ENCODE measurements around the gene SERPINA4. TPM values are rescaled to one million over a fixed set of nuclear protein-coding genes. Genes with fewer than 3 reads are reported as not detected.
"Not testable (repeated sequence)": the region's sequence is repeated elsewhere in the genome, so short reads cannot be mapped to it uniquely, and the experiment has no call there.

Gene SERPINA4
- total RNA-seq, 1 donor from 2014 or later = not detected

DNA sequence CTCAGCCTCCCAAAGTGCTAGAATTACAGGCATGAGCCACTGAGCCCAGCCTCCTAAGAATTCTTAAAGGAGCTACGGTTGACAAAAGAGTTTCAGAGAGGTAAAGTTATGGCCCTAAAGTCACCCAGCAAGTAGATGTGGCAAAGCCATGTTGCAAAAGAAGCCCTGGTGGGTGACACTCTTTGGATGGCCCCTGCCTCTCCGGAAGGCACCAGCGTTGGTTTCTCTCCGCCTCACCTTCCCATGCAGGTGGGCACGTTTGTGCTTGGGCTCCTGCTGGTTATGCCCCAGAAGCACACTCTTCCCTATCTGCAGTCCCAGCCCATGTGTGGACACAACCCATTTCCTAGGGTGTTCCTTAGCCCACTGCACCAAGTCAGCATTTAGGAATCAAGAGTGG, 41.5 kb downstream of the SERPINA4 start:
- TF ChIP-seq, protein P1, sequence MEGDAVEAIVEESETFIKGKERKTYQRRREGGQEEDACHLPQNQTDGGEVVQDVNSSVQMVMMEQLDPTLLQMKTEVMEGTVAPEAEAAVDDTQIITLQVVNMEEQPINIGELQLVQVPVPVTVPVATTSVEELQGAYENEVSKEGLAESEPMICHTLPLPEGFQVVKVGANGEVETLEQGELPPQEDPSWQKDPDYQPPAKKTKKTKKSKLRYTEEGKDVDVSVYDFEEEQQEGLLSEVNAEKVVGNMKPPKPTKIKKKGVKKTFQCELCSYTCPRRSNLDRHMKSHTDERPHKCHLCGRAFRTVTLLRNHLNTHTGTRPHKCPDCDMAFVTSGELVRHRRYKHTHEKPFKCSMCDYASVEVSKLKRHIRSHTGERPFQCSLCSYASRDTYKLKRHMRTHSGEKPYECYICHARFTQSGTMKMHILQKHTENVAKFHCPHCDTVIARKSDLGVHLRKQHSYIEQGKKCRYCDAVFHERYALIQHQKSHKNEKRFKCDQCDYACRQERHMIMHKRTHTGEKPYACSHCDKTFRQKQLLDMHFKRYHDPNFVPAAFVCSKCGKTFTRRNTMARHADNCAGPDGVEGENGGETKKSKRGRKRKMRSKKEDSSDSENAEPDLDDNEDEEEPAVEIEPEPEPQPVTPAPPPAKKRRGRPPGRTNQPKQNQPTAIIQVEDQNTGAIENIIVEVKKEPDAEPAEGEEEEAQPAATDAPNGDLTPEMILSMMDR (IDR thresholded peaks at IDR 0.05; ENCODE audit: borderline replicate concordance) = no peak
- H3K4me3 ChIP-seq = no peak overlapping the region
- no peaks in the 10 kb centered on the region for H3K36me3 ChIP-seq
- peaks cover 59% of the 10 kb centered on the region for H3K4me1 ChIP-seq
- H3K9me3 ChIP-seq (replicated peaks) = no peaks in the 10 kb centered on the region
- intact Hi-C loops (cut with micrococcal nuclease) = no loop called here
- H3K27ac ChIP-seq (replicated peaks) = peak overlapping the region; percentile 78
- no peaks in the 10 kb centered on the region for H3K27me3 ChIP-seq (ENCODE audit: low read depth)
- DNase-seq = no peak

DNA sequence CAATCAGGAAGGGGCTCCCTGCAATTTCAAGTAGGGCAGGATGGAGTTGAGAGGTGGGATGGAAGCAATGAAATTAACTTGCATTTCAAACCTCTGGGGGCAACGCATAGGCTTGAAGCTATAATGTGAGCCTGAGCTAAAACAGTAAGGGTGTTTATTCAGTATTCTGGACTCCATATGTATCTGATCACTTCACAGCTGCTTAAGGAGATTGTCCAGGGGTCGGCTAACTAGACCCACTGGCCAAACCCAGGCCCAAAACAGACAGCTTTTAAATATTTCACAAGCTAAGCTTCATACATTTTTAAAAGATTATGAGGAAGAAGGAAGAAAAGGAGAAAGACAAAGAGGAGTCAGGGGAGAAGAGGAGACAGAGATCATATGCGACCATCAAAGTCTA, 44.1 kb downstream of the SERPINA4 start:
- Histone ChIP-seq H3K9me3 (replicated peaks) (no peaks in the 10 kb centered on the region), H3K36me3 (no peaks in the 10 kb centered on the region), H3K4me3 (no peak overlapping the region), H3K27ac (replicated peaks) (peak overlapping the region; percentile 56), H3K27me3 (ENCODE audit: low read depth) (no peaks in the 10 kb centered on the region), H3K4me1 (peaks cover 33% of the 10 kb centered on the region)
- DNase-seq = no peak
- intact Hi-C loops (cut with micrococcal nuclease) = no loop called here
- TF ChIP-seq, protein P1 (IDR thresholded peaks at IDR 0.05; ENCODE audit: borderline replicate concordance) = no peak

DNA sequence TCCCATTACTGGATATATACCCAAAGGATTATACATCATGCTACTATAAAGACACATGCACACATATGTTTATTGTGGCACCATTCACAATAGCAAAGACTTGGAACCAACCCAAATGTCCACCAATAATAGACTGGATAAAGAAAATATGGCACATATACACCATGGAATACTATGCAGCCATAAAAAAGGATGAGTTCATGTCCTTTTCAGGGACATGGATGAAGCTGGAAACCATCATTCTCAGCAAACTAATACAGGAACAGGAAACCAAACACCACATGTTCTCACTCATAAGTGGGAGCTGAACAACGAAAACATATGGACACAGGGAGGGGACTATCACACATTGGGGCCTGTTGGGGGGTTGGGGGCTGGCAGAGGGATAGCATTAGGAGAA, 47.7 kb downstream of the SERPINA4 start:
- H3K27ac ChIP-seq (replicated peaks); H3K4me3 ChIP-seq; H3K27me3 ChIP-seq (ENCODE audit: low read depth); DNase-seq; H3K36me3 ChIP-seq; intact Hi-C loops (cut with micrococcal nuclease); H3K9me3 ChIP-seq (replicated peaks): not testable (repeated sequence)
- H3K4me1 ChIP-seq = peaks cover 14% of the 10 kb centered on the region

DNA sequence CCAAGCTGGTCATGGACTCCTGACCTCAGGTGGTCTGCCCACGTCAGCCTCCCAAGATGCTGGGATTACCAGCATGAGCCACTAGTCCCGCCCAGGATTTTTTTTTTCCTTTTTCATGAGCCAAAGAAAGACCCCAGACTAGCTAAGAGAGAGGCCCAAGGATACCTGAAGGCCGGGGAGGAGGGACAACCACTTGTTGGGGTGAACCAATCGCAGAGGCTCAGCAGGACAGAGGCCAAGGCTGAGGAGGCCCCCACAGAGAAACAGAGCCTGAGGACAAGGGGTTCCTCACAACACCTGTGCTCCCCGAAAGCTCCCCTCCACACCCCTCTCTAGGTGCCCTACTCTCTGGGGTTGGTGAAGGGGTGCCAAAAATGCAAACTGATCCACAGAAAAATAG, 49.9 kb downstream of the SERPINA4 start:
- Histone ChIP-seq H3K27me3 (ENCODE audit: low read depth) (peaks cover 4% of the 10 kb centered on the region), H3K4me3 (no peak overlapping the region), H3K9me3 (replicated peaks) (no peaks in the 10 kb centered on the region), H3K4me1 (peaks cover 10% of the 10 kb centered on the region), H3K27ac (replicated peaks) (peak overlapping the region; percentile 75), H3K36me3 (no peaks in the 10 kb centered on the region)
- TF ChIP-seq, protein P1 (IDR thresholded peaks at IDR 0.05; ENCODE audit: borderline replicate concordance) = no peak
- DNase-seq = no peak
- intact Hi-C loops (cut with micrococcal nuclease) = no loop called here

DNA sequence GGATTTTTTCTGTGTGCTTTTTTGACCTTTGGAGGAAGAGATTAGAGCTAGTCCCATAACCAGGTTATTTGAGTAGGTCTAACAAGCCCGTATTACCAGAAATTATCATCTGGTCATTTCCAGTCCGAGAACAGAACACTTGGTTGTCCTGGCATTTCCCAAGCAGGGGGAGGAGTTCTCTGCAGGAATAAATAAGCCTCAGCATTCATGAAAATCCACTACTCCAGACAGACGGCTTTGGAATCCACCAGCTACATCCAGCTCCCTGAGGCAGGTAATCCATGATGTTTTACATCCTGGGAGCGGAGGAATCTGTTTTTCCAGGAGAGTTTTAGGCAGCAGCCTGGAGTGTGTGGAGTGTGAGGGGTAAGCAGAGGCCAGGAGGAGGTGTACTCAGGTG, 50.9 kb downstream of the SERPINA4 start, which contains the start of gene SERPINA3:
Gene SERPINA3 (plus strand): TSS at position 218 of the 400 bp plus-strand sequence. CDS start 2,051 bp downstream, outside the sequence.
- Histone ChIP-seq H3K4me3 (peak within 1 kb of the TSS; percentile 50), H3K27me3 (ENCODE audit: low read depth) (peaks cover 4% of the 10 kb centered on the region), H3K27ac (replicated peaks) (peak within 1 kb of the TSS; percentile 75), H3K36me3 (peaks cover 4% of the 10 kb centered on the region), H3K4me1 (peaks cover 4% of the 10 kb centered on the region), H3K9me3 (replicated peaks) (peaks cover 8% of the 10 kb centered on the region)
- DNase-seq = no peak
- TF ChIP-seq, protein P1 (IDR thresholded peaks at IDR 0.05; ENCODE audit: borderline replicate concordance) = no peak
- intact Hi-C loops (cut with micrococcal nuclease) = no loop called here

DNA sequence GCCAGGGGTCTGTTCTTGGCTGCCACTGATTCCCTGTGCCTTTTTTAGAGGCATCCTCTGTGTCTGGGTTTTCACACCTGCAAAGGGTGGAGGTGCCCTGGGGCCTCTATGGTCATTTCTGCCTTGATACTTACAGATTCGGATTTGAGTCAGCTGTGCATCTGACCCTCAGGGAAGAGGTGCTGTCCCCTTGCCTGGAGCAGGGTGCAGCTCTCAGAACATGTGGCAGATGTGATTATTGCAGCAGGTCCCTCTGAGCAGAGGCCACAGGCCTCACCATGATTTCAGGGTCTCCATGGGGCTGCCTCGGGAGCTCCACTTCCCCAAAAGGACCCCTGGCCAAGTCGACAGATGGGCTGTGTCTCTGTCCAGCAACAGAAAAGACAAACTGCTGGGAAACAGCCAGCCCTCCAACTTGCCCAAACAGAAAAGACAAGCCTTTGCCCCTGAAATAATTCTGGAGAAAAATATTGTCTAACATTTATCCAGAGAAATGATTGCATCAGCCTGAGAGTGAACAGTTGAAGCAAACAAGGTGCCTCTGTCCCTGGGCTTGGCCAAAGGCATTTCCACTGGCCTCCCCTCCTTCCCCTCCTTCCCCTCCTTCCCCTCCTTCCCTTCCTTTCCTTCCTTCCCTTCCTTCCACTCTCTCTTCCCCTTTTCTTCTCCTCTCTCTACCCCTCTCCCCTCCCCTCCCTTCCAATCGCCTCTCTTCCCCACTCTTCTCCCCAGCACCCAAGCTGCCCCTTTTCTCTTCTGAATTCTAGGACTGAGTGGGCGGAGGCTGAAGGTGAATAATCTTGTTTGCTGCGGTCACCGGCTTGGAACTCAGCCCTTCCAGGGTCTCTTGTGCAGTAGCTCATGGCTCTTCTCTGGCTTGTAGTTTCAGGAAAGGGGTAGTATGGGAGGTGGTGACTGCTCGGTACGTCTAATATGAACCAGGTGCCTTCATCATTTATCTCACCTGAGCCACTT, 51.6 kb downstream of the SERPINA4 start:
- peak; percentile 57 for DNase-seq
- H3K9me3 ChIP-seq (replicated peaks) = peaks cover 15% of the 10 kb centered on the region
- TF ChIP-seq, protein P1 (IDR thresholded peaks at IDR 0.05; ENCODE audit: borderline replicate concordance) = no peak
- intact Hi-C loops (cut with micrococcal nuclease) = no loop called here
- peaks cover 4% of the 10 kb centered on the region for H3K4me1 ChIP-seq
- H3K27ac ChIP-seq (replicated peaks) = peak overlapping the region; percentile 75
- peaks cover 11% of the 10 kb centered on the region for H3K36me3 ChIP-seq
- peaks cover 4% of the 10 kb centered on the region for H3K27me3 ChIP-seq (ENCODE audit: low read depth)
- peak overlapping the region; percentile 50 for H3K4me3 ChIP-seq

All from left ventricle myocardium inferior (tissue), 1 donor.